ENCODE data around the gene HMCN1.

HMCN1 gene

GRCh38 chr1:186202271-186202764 lies 468.1 kb downstream of the HMCN1 start:
- Histone ChIP-seq H3K27ac (ENCODE audit: low read length, poor library complexity, severe bottlenecking) (no peak overlapping the region), H2AK5ac (ENCODE audit: low read length, severe bottlenecking) (no peak overlapping the region), H3K36me3 (ENCODE audit: control insufficient read depth in 1 of 2, insufficient read depth in 2 of 2, low read depth in 1 of 2, low read length in 2 of 2) (no peaks in the 10 kb centered on the region), H2BK15ac (ENCODE audit: low read depth, poor library complexity, severe bottlenecking) (no peak overlapping the region), H4K8ac (ENCODE audit: low read length) (no peak overlapping the region), H3K9ac (ENCODE audit: low read length) (peak overlapping the region; percentile 80), H3K14ac (ENCODE audit: low read length in 2 of 2) (no peak overlapping the region), H3K9me3 (ENCODE audit: control insufficient read depth, low read length) (no peaks in the 10 kb centered on the region), H3K4me3 (ENCODE audit: insufficient read depth in 1 of 2, low read depth in 1 of 2, low read length in 2 of 2) (peak overlapping the region in 1 of 2 experiments; percentile 2), H3K27me3 (ENCODE audit: control insufficient read depth in 1 of 2, insufficient read depth in 1 of 2, low read length in 2 of 2) (no peaks in the 10 kb centered on the region), H2BK12ac (ENCODE audit: low read length in 2 of 2) (peak overlapping the region in 1 of 2 experiments; percentile 63), H3K4me2 (ENCODE audit: low read length, poor library complexity, severe bottlenecking) (no peak overlapping the region), H2BK5ac (ENCODE audit: low read depth, low read length, poor library complexity, severe bottlenecking) (no peak overlapping the region), H3K18ac (ENCODE audit: low read depth in 1 of 2, low read length in 2 of 2) (no peak overlapping the region), H4K91ac (ENCODE audit: low read length) (no peak overlapping the region), H2BK120ac (ENCODE audit: low read depth, low read length) (no peak overlapping the region), H3K4me1 (ENCODE audit: control insufficient read depth, insufficient read depth, low read depth, low read length) (no peaks in the 10 kb centered on the region), H2AFZ (ENCODE audit: low read depth, low read length) (no peak overlapping the region), H3K23ac (ENCODE audit: low read length in 2 of 2) (no peak overlapping the region), H3K4ac (ENCODE audit: low read depth in 1 of 2, low read length in 2 of 2) (no peak overlapping the region), H3K79me1 (replicated peaks; ENCODE audit: low read length, poor library complexity, severe bottlenecking) (no peaks in the 10 kb centered on the region)
- 97% methylated on average over 5 of the region's 5 CpGs for WGBS
- no peak for DNase-seq

GRCh38 chr1:186202776-186203175 lies 468.6 kb downstream of the HMCN1 start:
- H4K91ac ChIP-seq (ENCODE audit: low read length) = no peak overlapping the region
- H2BK5ac ChIP-seq (ENCODE audit: low read depth, low read length, poor library complexity, severe bottlenecking) = no peak overlapping the region
- H4K8ac ChIP-seq (ENCODE audit: low read length) = no peak overlapping the region
- H3K9ac ChIP-seq (ENCODE audit: low read length) = peak overlapping the region; percentile 40
- no peaks in the 10 kb centered on the region for H3K79me1 ChIP-seq (replicated peaks; ENCODE audit: low read length, poor library complexity, severe bottlenecking)
- no peak overlapping the region for H2BK120ac ChIP-seq (ENCODE audit: low read depth, low read length)
- no peak overlapping the region for H3K4me3 ChIP-seq (ENCODE audit: insufficient read depth in 1 of 2, low read depth in 1 of 2, low read length in 2 of 2)
- peak overlapping the region in 1 of 2 experiments; percentile 63 for H2BK12ac ChIP-seq (ENCODE audit: low read length in 2 of 2)
- no peaks in the 10 kb centered on the region for H3K27me3 ChIP-seq (ENCODE audit: control insufficient read depth in 1 of 2, insufficient read depth in 1 of 2, low read length in 2 of 2)
- H3K27ac ChIP-seq (ENCODE audit: low read length, poor library complexity, severe bottlenecking) = no peak overlapping the region
- H3K4ac ChIP-seq (ENCODE audit: low read depth in 1 of 2, low read length in 2 of 2) = no peak overlapping the region
- no peak overlapping the region for H3K23ac ChIP-seq (ENCODE audit: low read length in 2 of 2)
- WGBS = 72% methylated on average over 2 of the region's 2 CpGs
- H3K14ac ChIP-seq (ENCODE audit: low read length in 2 of 2) = no peak overlapping the region
- no peak overlapping the region for H3K4me2 ChIP-seq (ENCODE audit: low read length, poor library complexity, severe bottlenecking)
- H3K18ac ChIP-seq (ENCODE audit: low read depth in 1 of 2, low read length in 2 of 2) = no peak overlapping the region
- H3K36me3 ChIP-seq (ENCODE audit: control insufficient read depth in 1 of 2, insufficient read depth in 2 of 2, low read depth in 1 of 2, low read length in 2 of 2) = no peaks in the 10 kb centered on the region
- DNase-seq = no peak
- H3K9me3 ChIP-seq (ENCODE audit: control insufficient read depth, low read length) = no peaks in the 10 kb centered on the region
- no peak overlapping the region for H2AFZ ChIP-seq (ENCODE audit: low read depth, low read length)
- no peaks in the 10 kb centered on the region for H3K4me1 ChIP-seq (ENCODE audit: control insufficient read depth, insufficient read depth, low read depth, low read length)
- no peak overlapping the region for H2BK15ac ChIP-seq (ENCODE audit: low read depth, poor library complexity, severe bottlenecking)
- H2AK5ac ChIP-seq (ENCODE audit: low read length, severe bottlenecking) = no peak overlapping the region

DNA sequence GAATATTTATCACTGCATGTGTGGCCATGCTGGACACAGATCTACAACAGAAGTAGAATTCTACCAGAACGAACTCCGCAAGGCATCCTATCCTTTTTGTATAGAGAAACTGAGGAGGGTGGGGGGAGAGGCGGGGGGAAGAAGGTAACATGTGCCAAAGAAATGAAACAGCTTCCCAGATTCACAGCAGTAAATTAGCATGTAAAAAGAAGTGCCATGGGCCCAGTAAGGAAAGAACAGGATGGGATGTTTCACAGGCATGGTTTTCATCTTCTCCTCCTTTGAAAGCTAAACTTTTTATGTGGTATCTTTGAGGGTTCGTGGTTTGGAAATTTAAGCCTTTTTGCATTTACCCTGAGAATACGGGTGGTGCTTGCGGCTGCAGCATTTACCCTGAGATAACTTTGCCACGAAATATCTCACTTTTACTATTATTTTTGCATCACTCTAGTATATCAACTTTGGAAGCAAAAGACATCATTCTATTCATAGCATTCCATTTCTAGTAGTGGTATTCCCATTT lies 471.9 kb downstream of the HMCN1 start:
- no peak overlapping the region for H3K23ac ChIP-seq (ENCODE audit: low read length in 2 of 2)
- no peak overlapping the region for H2BK15ac ChIP-seq (ENCODE audit: low read depth, poor library complexity, severe bottlenecking)
- H2BK12ac ChIP-seq (ENCODE audit: low read length in 2 of 2) = no peak overlapping the region
- no peak overlapping the region for H3K27ac ChIP-seq (ENCODE audit: low read length, poor library complexity, severe bottlenecking)
- H2AK5ac ChIP-seq (ENCODE audit: low read length, severe bottlenecking) = no peak overlapping the region
- no peaks in the 10 kb centered on the region for H3K9me3 ChIP-seq (ENCODE audit: control insufficient read depth, low read length)
- H2BK5ac ChIP-seq (ENCODE audit: low read depth, low read length, poor library complexity, severe bottlenecking) = no peak overlapping the region
- H2AFZ ChIP-seq (ENCODE audit: low read depth, low read length) = no peak overlapping the region
- peak overlapping the region in 1 of 2 experiments; percentile 5 for H3K4me3 ChIP-seq (ENCODE audit: insufficient read depth in 1 of 2, low read depth in 1 of 2, low read length in 2 of 2)
- no peak overlapping the region for H4K8ac ChIP-seq (ENCODE audit: low read length)
- H3K79me1 ChIP-seq (replicated peaks; ENCODE audit: low read length, poor library complexity, severe bottlenecking) = no peaks in the 10 kb centered on the region
- no peak overlapping the region for H3K14ac ChIP-seq (ENCODE audit: low read length in 2 of 2)
- no peak overlapping the region for H2BK120ac ChIP-seq (ENCODE audit: low read depth, low read length)
- 94% methylated on average over 7 of the region's 7 CpGs for WGBS
- H3K4me1 ChIP-seq (ENCODE audit: control insufficient read depth, insufficient read depth, low read depth, low read length) = no peaks in the 10 kb centered on the region
- no peak overlapping the region for H3K4ac ChIP-seq (ENCODE audit: low read depth in 1 of 2, low read length in 2 of 2)
- no peaks in the 10 kb centered on the region for H3K36me3 ChIP-seq (ENCODE audit: control insufficient read depth in 1 of 2, insufficient read depth in 2 of 2, low read depth in 1 of 2, low read length in 2 of 2)
- no peaks in the 10 kb centered on the region for H3K27me3 ChIP-seq (ENCODE audit: control insufficient read depth in 1 of 2, insufficient read depth in 1 of 2, low read length in 2 of 2)
- DNase-seq = no peak
- no peak overlapping the region for H3K18ac ChIP-seq (ENCODE audit: low read depth in 1 of 2, low read length in 2 of 2)
- no peak overlapping the region for H4K91ac ChIP-seq (ENCODE audit: low read length)
- peak overlapping the region; percentile 64 for H3K9ac ChIP-seq (ENCODE audit: low read length)
- H3K4me2 ChIP-seq (ENCODE audit: low read length, poor library complexity, severe bottlenecking) = no peak overlapping the region

DNA sequence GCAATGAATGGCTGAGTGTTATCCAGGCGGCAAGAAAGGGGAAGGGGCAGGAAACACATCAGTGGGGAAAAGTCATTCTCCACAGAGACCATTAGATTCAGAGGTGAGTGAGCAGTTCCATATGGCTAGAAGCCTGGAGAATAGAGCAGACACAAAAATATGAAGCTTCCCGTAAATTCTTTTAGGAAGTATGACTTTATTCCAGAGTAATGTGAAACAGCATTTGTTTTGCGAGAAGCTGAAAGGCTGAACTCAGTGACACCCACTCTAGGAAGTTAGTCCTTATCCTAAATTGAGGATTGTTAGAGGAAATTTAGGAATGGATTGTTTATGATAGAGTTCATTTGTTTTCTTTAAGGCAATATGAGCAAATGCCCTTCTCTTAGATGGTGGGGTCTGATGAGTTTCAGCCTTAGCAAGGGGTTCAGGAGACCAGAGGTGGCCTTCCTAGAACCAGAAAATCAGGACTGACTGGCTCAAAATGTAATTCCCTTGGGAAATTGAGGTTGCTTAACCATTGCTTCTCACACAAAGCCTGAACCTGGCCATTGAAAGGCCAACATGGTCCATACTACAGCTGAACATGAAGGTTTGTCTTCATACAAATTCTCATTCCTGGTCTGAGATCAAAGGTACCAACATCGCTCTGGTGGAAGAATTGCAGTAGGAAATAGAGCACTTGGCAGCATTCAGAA lies 473.3 kb downstream of the HMCN1 start:
- Histone ChIP-seq H3K14ac (ENCODE audit: low read length in 2 of 2) (no peak overlapping the region), H2BK12ac (ENCODE audit: low read length in 2 of 2) (peak overlapping the region in 1 of 2 experiments; percentile 88), H3K18ac (ENCODE audit: low read depth in 1 of 2, low read length in 2 of 2) (peak overlapping the region in 1 of 2 experiments; percentile 74), H2AK5ac (ENCODE audit: low read length, severe bottlenecking) (no peak overlapping the region), H3K79me1 (replicated peaks; ENCODE audit: low read length, poor library complexity, severe bottlenecking) (no peaks in the 10 kb centered on the region), H4K8ac (ENCODE audit: low read length) (no peak overlapping the region), H3K4me2 (ENCODE audit: low read length, poor library complexity, severe bottlenecking) (no peak overlapping the region), H3K23ac (ENCODE audit: low read length in 2 of 2) (no peak overlapping the region), H2AFZ (ENCODE audit: low read depth, low read length) (no peak overlapping the region), H3K27me3 (ENCODE audit: control insufficient read depth in 1 of 2, insufficient read depth in 1 of 2, low read length in 2 of 2) (no peaks in the 10 kb centered on the region), H4K91ac (ENCODE audit: low read length) (peak overlapping the region; percentile 74), H3K27ac (ENCODE audit: low read length, poor library complexity, severe bottlenecking) (no peak overlapping the region), H2BK120ac (ENCODE audit: low read depth, low read length) (no peak overlapping the region), H3K4ac (ENCODE audit: low read depth in 1 of 2, low read length in 2 of 2) (no peak overlapping the region), H3K9me3 (ENCODE audit: control insufficient read depth, low read length) (no peaks in the 10 kb centered on the region), H3K9ac (ENCODE audit: low read length) (peak overlapping the region; percentile 64), H3K4me1 (ENCODE audit: control insufficient read depth, insufficient read depth, low read depth, low read length) (no peaks in the 10 kb centered on the region), H3K36me3 (ENCODE audit: control insufficient read depth in 1 of 2, insufficient read depth in 2 of 2, low read depth in 1 of 2, low read length in 2 of 2) (no peaks in the 10 kb centered on the region), H2BK5ac (ENCODE audit: low read depth, low read length, poor library complexity, severe bottlenecking) (no peak overlapping the region), H3K4me3 (ENCODE audit: insufficient read depth in 1 of 2, low read depth in 1 of 2, low read length in 2 of 2) (no peak overlapping the region), H2BK15ac (ENCODE audit: low read depth, poor library complexity, severe bottlenecking) (peak overlapping the region; percentile 69)
- DNase-seq = no peak
- WGBS = 61% methylated on average over 3 of the region's 4 CpGs
